SK-N-MC (cell line): ENCODE measurements around the gene RBMS3.

Experiments
- EZH2 ChIP-seq: fragments of 200-600 bp; sonication (generic); IDR thresholded peaks from one replicate; pipeline ENCODE4 v1.6.1; 2017; ENCODE audit warnings: antibody characterized with exemption
- FOXP2 ChIP-seq: optimal IDR thresholded peaks from 2 replicates; pipeline ENCODE3; 2011; ENCODE audit warnings: mild to moderate bottlenecking, moderate library complexity; ENCODE audit not compliant: insufficient read depth; ENCODE audit errors: extremely low read length, control extremely low read depth
- POLR2AphosphoS5 ChIP-seq: IDR thresholded peaks from 2 replicates; pipeline ENCODE4 v1.6.1; 2012; ENCODE audit warnings: mild to moderate bottlenecking, low read depth, low read length, borderline replicate concordance

DNA sequence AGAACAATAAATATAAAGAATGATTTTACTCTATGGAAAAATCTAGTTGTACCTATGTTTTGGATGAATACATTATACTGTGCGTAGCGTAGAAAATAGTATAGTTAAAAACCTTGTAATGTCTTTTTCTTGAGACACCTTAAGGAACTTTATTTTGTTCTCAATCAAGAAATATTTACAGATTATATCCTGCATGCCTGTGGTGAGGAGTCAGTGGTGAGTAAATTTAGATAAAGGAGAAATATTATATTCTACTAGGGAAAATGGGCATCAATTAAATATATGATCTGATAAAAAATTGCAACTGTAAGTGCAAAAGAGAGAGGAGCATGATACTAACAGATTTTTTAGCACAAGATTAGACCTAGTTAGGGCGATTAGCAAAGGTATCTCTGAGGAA is 157.7 kb downstream of the RBMS3 start:
- TF ChIP-seq EZH2: no peak
- no peak for TF ChIP-seq POLR2AphosphoS5
- no peak for TF ChIP-seq FOXP2
